Neural cell (in vitro differentiated cells): ENCODE results near the gene NFIB.

Experiments
- CTCF ChIP-seq: fragments of 450-650 bp; IDR thresholded peaks from 2 replicates; pipeline ENCODE4 v1.5.1; 2014; ENCODE audit warnings: antibody characterized with exemption, mild to moderate bottlenecking, moderate library complexity; ENCODE audit not compliant: poor library complexity, severe bottlenecking
- EP300 ChIP-seq: fragments of 450-650 bp; conservative IDR thresholded peaks from 2 replicates; pipeline ENCODE4 v1.6.1; 2014; ENCODE audit warnings: antibody characterized with exemption, mild to moderate bottlenecking, moderate library complexity; ENCODE audit not compliant: poor library complexity, severe bottlenecking
- EZH2 ChIP-seq: fragments of 200-600, 300-800 bp; shearing (Covaris generic), sonication (generic); IDR thresholded peaks from 2 replicates; pipeline ENCODE4 v1.6.1; 2014; ENCODE audit warnings: antibody characterized with exemption, low read length, borderline replicate concordance, mild to moderate bottlenecking; ENCODE audit not compliant: insufficient read depth, poor library complexity, severe bottlenecking
- POLR2AphosphoS5 ChIP-seq: IDR thresholded peaks from 2 replicates; pipeline ENCODE4 v1.6.1; 2012
- RAD21 ChIP-seq: fragments of 450-650 bp; conservative IDR thresholded peaks from 2 replicates; pipeline ENCODE4 v1.6.1; 2014; ENCODE audit warnings: antibody characterized with exemption, mild to moderate bottlenecking, moderate library complexity
- REST ChIP-seq: IDR thresholded peaks from 2 replicates; pipeline ENCODE4 v1.6.1; 2012; ENCODE audit warnings: borderline replicate concordance
- SMC3 ChIP-seq: fragments of 450-650 bp; conservative IDR thresholded peaks from 2 replicates; pipeline ENCODE4 v1.6.1; 2014; ENCODE audit warnings: antibody characterized with exemption, mild to moderate bottlenecking, moderate library complexity; ENCODE audit not compliant: poor library complexity
- TAF1 ChIP-seq: IDR thresholded peaks from 2 replicates; pipeline ENCODE4 v1.6.1; 2012; ENCODE audit warnings: low read depth

- no peak for TF ChIP-seq EZH2
- no peak for TF ChIP-seq SMC3
- TF ChIP-seq RAD21, result no peak
- no peak for TF ChIP-seq POLR2AphosphoS5
- no peak for TF ChIP-seq CTCF
- TF ChIP-seq EP300, result no peak
- no peak for TF ChIP-seq TAF1
- TF ChIP-seq REST, result no peak
Measured at GRCh38 chr9:14212077-14212476, 101.9 kb downstream of the NFIB start.
